ENCODE measurements around the gene KCNJ5.

GRCh38 chr11:128891913-128892398 lies 800 bp downstream of the KCNJ5 start:
- TF ChIP-seq YY1 (IDR thresholded peaks at IDR 0.05; ENCODE audit: insufficient read depth, insufficient read length) (no peak), ZNF274 (IDR thresholded peaks at IDR 0.05; ENCODE audit: low read depth, low read length) (no peak), SUZ12 (IDR thresholded peaks at IDR 0.05; ENCODE audit: extremely low read depth, insufficient read depth, insufficient read length) (no peak)

All from NT2/D1 (cell line).